H9 (cell line): ENCODE results near the gene MAPK7. TPM values are rescaled to one million over a fixed set of nuclear protein-coding genes. Genes with fewer than 3 reads are reported as not detected.

ENCODE experiments used
- DNase-seq: peaks from one replicate; pipeline ENCODE4 v3.0.0-alpha.2; 2017
- H2AFZ ChIP-seq: one replicate; pipeline ENCODE4 v1.6.1; 2013; ENCODE audit warnings: mild to moderate bottlenecking, low read length, control low read depth, moderate library complexity
- H2AK5ac ChIP-seq: 2 replicates; pipeline ENCODE4 v1.6.1; 2013; ENCODE audit warnings: low read length, control low read depth, mixed read lengths; ENCODE audit not compliant: insufficient read length
- H2BK120ac ChIP-seq: one replicate; pipeline ENCODE4 v1.6.1; 2013; ENCODE audit warnings: low read depth, mild to moderate bottlenecking, low read length, control low read depth, inconsistent platforms; ENCODE audit not compliant: poor library complexity, severe bottlenecking
- H2BK12ac ChIP-seq: 2 replicates; pipeline ENCODE4 v1.6.1; 2013; ENCODE audit warnings: low read length, control low read depth, mixed read lengths, low read depth; ENCODE audit not compliant: insufficient read length
- H2BK15ac ChIP-seq: 2 replicates; pipeline ENCODE4 v1.6.1; 2013; ENCODE audit warnings: low read depth, low read length, control low read depth
- H2BK20ac ChIP-seq: one replicate; pipeline ENCODE4 v1.6.1; 2013; ENCODE audit warnings: low read depth, mild to moderate bottlenecking, low read length, control low read depth, inconsistent platforms; ENCODE audit not compliant: poor library complexity, severe bottlenecking
- H2BK5ac ChIP-seq: 2 replicates; pipeline ENCODE4 v1.6.1; 2013; ENCODE audit warnings: low read length, control low read depth, mixed read lengths; ENCODE audit not compliant: insufficient read length
- H3K14ac ChIP-seq: 2 replicates; pipeline ENCODE4 v1.6.1; 2013; ENCODE audit warnings: low read length, control low read depth; ENCODE audit not compliant: insufficient read depth
- H3K18ac ChIP-seq: 2 replicates; pipeline ENCODE4 v1.6.1; 2013; ENCODE audit warnings: low read depth, mild to moderate bottlenecking, mixed read lengths, low read length, control low read depth; ENCODE audit not compliant: insufficient read length
- H3K23ac ChIP-seq: 2 replicates; pipeline ENCODE4 v1.6.1; 2013; ENCODE audit warnings: low read length, control low read depth, mixed read lengths, low read depth; ENCODE audit not compliant: insufficient read length
- H3K23me2 ChIP-seq: 2 replicates; pipeline ENCODE4 v1.6.1; 2013; ENCODE audit warnings: low read depth, mild to moderate bottlenecking, mixed read lengths, low read length, control low read depth; ENCODE audit not compliant: insufficient read length, poor library complexity, severe bottlenecking
- H3K27ac ChIP-seq: 2 replicates; pipeline ENCODE4 v1.5.1; 2013; ENCODE audit warnings: low read length, control low read depth, mixed read lengths, low read depth; ENCODE audit not compliant: insufficient read length
- H3K27me3 ChIP-seq: 2 replicates; pipeline ENCODE4 v1.6.1; 2013; ENCODE audit warnings: low read length, control low read depth, inconsistent platforms; ENCODE audit not compliant: insufficient read depth
- H3K4ac ChIP-seq: 2 replicates; pipeline ENCODE4 v1.6.1; 2013; ENCODE audit warnings: low read depth, mild to moderate bottlenecking, control low read depth, inconsistent platforms, low read length, moderate library complexity
- H3K4me1 ChIP-seq: 2 replicates; pipeline ENCODE4 v1.6.1; 2013; ENCODE audit warnings: low read length, control low read depth, inconsistent platforms; ENCODE audit not compliant: insufficient read depth
- H3K4me2 ChIP-seq: 2 replicates; pipeline ENCODE4 v1.6.1; 2013; ENCODE audit warnings: low read length, control low read depth, mixed read lengths; ENCODE audit not compliant: insufficient read length, insufficient read depth
- H3K56ac ChIP-seq: 2 replicates; pipeline ENCODE4 v1.6.1; 2013; ENCODE audit warnings: low read depth, mild to moderate bottlenecking, mixed read lengths, low read length, control low read depth; ENCODE audit not compliant: insufficient read length
- H3K79me1 ChIP-seq: 2 replicates; pipeline ENCODE4 v1.6.1; 2013; ENCODE audit warnings: low read depth, mild to moderate bottlenecking, moderate library complexity, low read length, control low read depth, inconsistent platforms; ENCODE audit not compliant: insufficient read depth, poor library complexity, severe bottlenecking
- H3K79me2 ChIP-seq: 2 replicates; pipeline ENCODE4 v1.6.1; 2013; ENCODE audit warnings: low read length, control low read depth, inconsistent platforms; ENCODE audit not compliant: insufficient read depth
- H3K9ac ChIP-seq: 2 replicates; pipeline ENCODE4 v1.6.1; 2013; ENCODE audit warnings: low read length, control low read depth, mixed read lengths; ENCODE audit not compliant: insufficient read length; ENCODE audit errors: extremely low read depth
- H3K9me3 ChIP-seq: one replicate; pipeline ENCODE4 v1.6.1; 2013; ENCODE audit warnings: low read depth, low read length, inconsistent platforms; ENCODE audit not compliant: control insufficient read depth
- H3T11ph ChIP-seq: one replicate; pipeline ENCODE4 v1.6.1; 2013; ENCODE audit warnings: mild to moderate bottlenecking, low read length, control low read depth, inconsistent platforms
- H4K20me1 ChIP-seq: one replicate; pipeline ENCODE4 v1.6.1; 2013; ENCODE audit not compliant: control insufficient read depth, insufficient read length, insufficient read depth
- H4K5ac ChIP-seq: 2 replicates; pipeline ENCODE4 v1.6.1; 2013; ENCODE audit warnings: low read depth, mild to moderate bottlenecking, mixed read lengths, low read length, control low read depth; ENCODE audit not compliant: insufficient read length
- H4K8ac ChIP-seq: replicated peaks from 2 replicates; pipeline ENCODE4 v1.6.1; 2013; ENCODE audit warnings: low read length, control low read depth, mixed read lengths, low read depth; ENCODE audit not compliant: insufficient read length
- H4K91ac ChIP-seq: 2 replicates; pipeline ENCODE4 v1.6.1; 2013; ENCODE audit warnings: low read depth, mild to moderate bottlenecking, moderate library complexity, mixed read lengths, low read length, control low read depth; ENCODE audit not compliant: insufficient read length
- H3K27ac Mint-ChIP-seq, 3 experiments: 2 replicates in 2 of 3; 3 replicates in 1 of 3; pipeline ENCODE4 v1.8.0; 2020 to 2021; ENCODE audit warnings: mixed read lengths in 3 of 3, mild to moderate bottlenecking in 1 of 3, moderate library complexity in 1 of 3
- H3K27me3 Mint-ChIP-seq: 2 replicates; pipeline ENCODE4 v1.8.0; 2021; ENCODE audit warnings: low read depth, mild to moderate bottlenecking, moderate library complexity, mixed read lengths
- H3K36me3 Mint-ChIP-seq, 3 experiments: 2 replicates in 2 of 3; 3 replicates in 1 of 3; pipeline ENCODE4 v1.8.0; 2020 to 2021; ENCODE audit warnings: low read depth in 3 of 3, mixed read lengths in 3 of 3; ENCODE audit not compliant: insufficient read depth in 1 of 3
- H3K4me1 Mint-ChIP-seq, 2 experiments: 2 replicates each; pipeline ENCODE4 v1.8.0; 2020; ENCODE audit warnings: mixed read lengths in 2 of 2
- H3K4me3 Mint-ChIP-seq, 2 experiments: 2 replicates in 1 of 2; 3 replicates in 1 of 2; pipeline ENCODE4 v1.8.0; 2020 to 2021; ENCODE audit warnings: mild to moderate bottlenecking in 2 of 2, mixed read lengths in 2 of 2, moderate library complexity in 1 of 2
- H3K9me3 Mint-ChIP-seq, 2 experiments: 2 replicates in 1 of 2; 3 replicates in 1 of 2; pipeline ENCODE4 v1.8.0; 2020; ENCODE audit warnings: mild to moderate bottlenecking in 2 of 2, mixed read lengths in 2 of 2, moderate library complexity in 1 of 2
- WGBS: extraction: QIAGEN DNeasy Blood & Tissue Kit; methylation state at CpG from one replicate; pipeline ENCODE4 v1.1.7; 2013; ENCODE audit warnings: missing lambda C conversion rate, low lambda C conversion rate, mixed read lengths; ENCODE audit not compliant: insufficient read length; ENCODE audit errors: extremely low coverage; 5-methylcytosine and 5-hydroxymethylcytosine counted together
- total RNA-seq: library from RNA; stranded (reverse); gene quantifications from 2 replicates; pipeline ENCODE4 v1.2.1, GENCODE V29; 2021
- TF ChIP-seq, protein P1 (sequence below): fragments of 200-600 bp; sonication (generic); conservative IDR thresholded peaks from 3 replicates; pipeline ENCODE4 v1.8.0; 2021; ENCODE audit warnings: antibody characterized with exemption, mild to moderate bottlenecking

MAPK7 gene
- total RNA-seq, 1 experiment from 2014 or later: 43.8 TPM

DNA sequence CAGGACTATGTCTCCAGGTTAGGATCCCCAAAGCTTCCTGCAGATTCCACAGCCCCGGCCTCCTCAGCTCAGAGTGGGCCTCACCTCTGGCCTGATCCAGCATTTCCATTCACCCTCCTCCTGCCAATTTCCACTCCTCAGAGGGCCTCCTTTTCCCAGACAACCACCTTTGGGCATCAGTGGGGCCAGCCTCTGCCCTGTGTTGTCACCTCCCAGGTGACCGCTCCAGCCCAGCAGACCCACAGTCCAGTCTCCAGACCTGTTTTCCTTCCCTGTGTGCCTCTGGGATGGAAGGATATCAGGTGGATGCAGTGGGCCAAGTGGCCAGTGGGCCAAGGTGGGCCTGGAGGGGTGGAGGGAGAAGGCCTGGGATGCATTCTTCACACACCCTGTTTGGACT lies 48.5 kb upstream of the MAPK7 start:
- H3K14ac ChIP-seq: no peak overlapping the region
- no peak overlapping the region for H2BK120ac ChIP-seq
- no peak overlapping the region for H2BK5ac ChIP-seq
- H3K27me3 ChIP-seq: no peaks in the 10 kb centered on the region
- no peak overlapping the region for H3K56ac ChIP-seq
- Mint-ChIP-seq H3K27me3 (no peaks in the 10 kb centered on the region), H3K4me1 (peaks cover 4 to 26% of the 10 kb centered on the region in 2 experiments), H3K36me3 (peaks cover 18 to 49% (median 46%) of the 10 kb centered on the region in 3 experiments; a peak in 6 of 7 replicates), H3K27ac (peak overlapping the region in 2 of 3 experiments; percentile 31 to 68; a peak in 2 of 7 replicates), H3K4me3 (no peak overlapping the region), H3K9me3 (peaks cover 12 to 13% of the 10 kb centered on the region in 2 experiments)
- H3K27ac ChIP-seq: no peak overlapping the region
- no peak overlapping the region for H2AFZ ChIP-seq
- no peaks in the 10 kb centered on the region for H3K4me1 ChIP-seq
- H3K18ac ChIP-seq: no peak overlapping the region
- no peaks in the 10 kb centered on the region for H3K79me2 ChIP-seq
- H4K5ac ChIP-seq: no peak overlapping the region
- no peak overlapping the region for H3K9ac ChIP-seq
- no peak overlapping the region for H4K91ac ChIP-seq
- no peaks in the 10 kb centered on the region for H3K23me2 ChIP-seq
- WGBS: no CpG with 5 or more reads among the region's 2 CpGs
- H3K79me1 ChIP-seq: no peaks in the 10 kb centered on the region
- H2BK12ac ChIP-seq: no peak overlapping the region
- no peak overlapping the region for H3K4me2 ChIP-seq
- no peak overlapping the region for H4K8ac ChIP-seq
- H2BK20ac ChIP-seq: no peak overlapping the region
- no peak overlapping the region for H3K4ac ChIP-seq
- H3T11ph ChIP-seq: no peak overlapping the region
- no peaks in the 10 kb centered on the region for H3K9me3 ChIP-seq
- no peak overlapping the region for H3K23ac ChIP-seq
- H2BK15ac ChIP-seq: no peak overlapping the region
- TF ChIP-seq, protein P1, sequence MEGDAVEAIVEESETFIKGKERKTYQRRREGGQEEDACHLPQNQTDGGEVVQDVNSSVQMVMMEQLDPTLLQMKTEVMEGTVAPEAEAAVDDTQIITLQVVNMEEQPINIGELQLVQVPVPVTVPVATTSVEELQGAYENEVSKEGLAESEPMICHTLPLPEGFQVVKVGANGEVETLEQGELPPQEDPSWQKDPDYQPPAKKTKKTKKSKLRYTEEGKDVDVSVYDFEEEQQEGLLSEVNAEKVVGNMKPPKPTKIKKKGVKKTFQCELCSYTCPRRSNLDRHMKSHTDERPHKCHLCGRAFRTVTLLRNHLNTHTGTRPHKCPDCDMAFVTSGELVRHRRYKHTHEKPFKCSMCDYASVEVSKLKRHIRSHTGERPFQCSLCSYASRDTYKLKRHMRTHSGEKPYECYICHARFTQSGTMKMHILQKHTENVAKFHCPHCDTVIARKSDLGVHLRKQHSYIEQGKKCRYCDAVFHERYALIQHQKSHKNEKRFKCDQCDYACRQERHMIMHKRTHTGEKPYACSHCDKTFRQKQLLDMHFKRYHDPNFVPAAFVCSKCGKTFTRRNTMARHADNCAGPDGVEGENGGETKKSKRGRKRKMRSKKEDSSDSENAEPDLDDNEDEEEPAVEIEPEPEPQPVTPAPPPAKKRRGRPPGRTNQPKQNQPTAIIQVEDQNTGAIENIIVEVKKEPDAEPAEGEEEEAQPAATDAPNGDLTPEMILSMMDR: no peak
- H4K20me1 ChIP-seq: no peaks in the 10 kb centered on the region
- DNase-seq: no peak
- no peak overlapping the region for H2AK5ac ChIP-seq
